COLO829 (cell line): ENCODE measurements around the gene HLA-DRA.

Experiments
- DNase-seq: peaks from one replicate; pipeline ENCODE4 v3.0.0; 2012; ENCODE audit warnings: low spot score

The HLA-DRA gene

GRCh38 chr6:32475392-32476206 lies 35.9 kb downstream of the HLA-DRA start:
- no peak for DNase-seq

- DNase-seq: no peak
These were observed 44.4 kb downstream of the HLA-DRA start for GRCh38 chr6:32483968-32484613.

GRCh38 chr6:32484614-32484998 lies 44.9 kb downstream of the HLA-DRA start:
- no peak for DNase-seq

GRCh38 chr6:32488083-32488482 lies 48.4 kb downstream of the HLA-DRA start:
- no peak for DNase-seq

GRCh38 chr6:32491700-32492099 lies 52.0 kb downstream of the HLA-DRA start:
- no peak for DNase-seq

GRCh38 chr6:32492351-32492750 lies 52.7 kb downstream of the HLA-DRA start:
- DNase-seq: no peak
